22Rv1 (cell line): ENCODE measurements around the gene GPC6.
"Not testable (repeated sequence)": the region's sequence is repeated elsewhere in the genome, so short reads cannot be mapped to it uniquely, and the experiment has no call there.

Experiments
- H3K27ac ChIP-seq: fragments of 450-650 bp; 2 replicates; pipeline ENCODE4 v1.5.1; 2017
- CTCF ChIP-seq: fragments of 450-650 bp; IDR thresholded peaks from 2 replicates; pipeline ENCODE4 v1.5.1; 2017; ENCODE audit warnings: mild to moderate bottlenecking
- ZFX ChIP-seq: fragments of 450-650 bp; IDR thresholded peaks from 2 replicates; pipeline ENCODE4 v1.6.1; 2017; ENCODE audit warnings: antibody characterized with exemption, borderline replicate concordance

GPC6 gene

DNA sequence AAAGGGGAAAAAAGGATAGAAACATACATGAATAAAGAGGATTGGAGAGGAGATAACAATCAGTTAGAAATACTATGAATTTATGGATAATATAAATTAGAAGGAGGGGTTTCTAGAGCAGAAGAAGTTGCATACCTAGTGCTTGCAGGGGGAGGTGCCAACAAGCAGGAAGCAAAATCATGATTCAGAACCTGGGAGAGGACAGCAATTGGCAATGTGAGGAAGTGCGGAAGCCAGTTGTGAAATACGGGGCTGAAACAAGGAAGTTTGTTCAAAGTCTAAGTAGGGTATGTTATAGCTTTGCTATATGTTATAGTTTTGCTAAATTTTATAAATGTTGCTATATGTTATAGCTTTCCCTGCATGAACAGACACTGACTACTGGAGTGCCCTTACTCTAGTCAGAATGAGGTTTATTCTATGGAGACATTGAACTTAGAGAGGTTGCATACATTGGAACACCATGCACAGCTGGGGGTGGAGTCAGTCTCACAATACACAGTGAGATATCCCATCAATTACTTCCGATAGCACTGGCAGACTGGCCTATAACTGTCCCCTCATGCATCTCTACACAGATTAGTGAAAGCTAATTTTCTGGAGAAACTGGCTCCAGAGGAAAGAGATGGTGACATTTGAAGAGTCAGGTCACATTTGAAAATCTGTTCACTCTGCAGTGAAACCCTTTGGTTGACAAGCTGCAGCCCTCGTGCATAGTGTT is 92.1 kb downstream of the GPC6 start:
- no peak overlapping the region for H3K27ac ChIP-seq
- TF ChIP-seq ZFX = no peak
- TF ChIP-seq CTCF = no peak

- TF ChIP-seq ZFX (no peak), CTCF (no peak)
- H3K27ac ChIP-seq = no peak overlapping the region
Measured at GRCh38 chr13:93320942-93321341, 94.3 kb downstream of the GPC6 start.

DNA sequence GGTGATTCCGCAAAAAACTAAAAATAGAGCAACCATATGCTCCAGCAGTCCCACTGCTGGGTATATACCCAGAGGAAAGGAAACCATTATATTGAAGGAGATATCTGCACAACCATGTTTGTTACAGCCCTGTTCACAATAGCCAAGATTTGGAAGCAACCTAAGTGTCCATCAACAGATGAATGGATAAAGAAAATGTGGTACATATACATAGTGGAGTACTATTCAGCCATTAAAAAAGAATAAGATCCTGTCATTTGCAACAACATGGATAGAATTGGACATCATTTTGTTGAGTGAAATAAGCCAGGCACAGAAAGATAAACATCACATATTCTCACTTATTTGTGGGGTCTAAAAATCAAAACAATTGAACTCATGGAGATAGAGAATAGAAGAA is 97.3 kb downstream of the GPC6 start:
- H3K27ac ChIP-seq = not testable (repeated sequence)

DNA sequence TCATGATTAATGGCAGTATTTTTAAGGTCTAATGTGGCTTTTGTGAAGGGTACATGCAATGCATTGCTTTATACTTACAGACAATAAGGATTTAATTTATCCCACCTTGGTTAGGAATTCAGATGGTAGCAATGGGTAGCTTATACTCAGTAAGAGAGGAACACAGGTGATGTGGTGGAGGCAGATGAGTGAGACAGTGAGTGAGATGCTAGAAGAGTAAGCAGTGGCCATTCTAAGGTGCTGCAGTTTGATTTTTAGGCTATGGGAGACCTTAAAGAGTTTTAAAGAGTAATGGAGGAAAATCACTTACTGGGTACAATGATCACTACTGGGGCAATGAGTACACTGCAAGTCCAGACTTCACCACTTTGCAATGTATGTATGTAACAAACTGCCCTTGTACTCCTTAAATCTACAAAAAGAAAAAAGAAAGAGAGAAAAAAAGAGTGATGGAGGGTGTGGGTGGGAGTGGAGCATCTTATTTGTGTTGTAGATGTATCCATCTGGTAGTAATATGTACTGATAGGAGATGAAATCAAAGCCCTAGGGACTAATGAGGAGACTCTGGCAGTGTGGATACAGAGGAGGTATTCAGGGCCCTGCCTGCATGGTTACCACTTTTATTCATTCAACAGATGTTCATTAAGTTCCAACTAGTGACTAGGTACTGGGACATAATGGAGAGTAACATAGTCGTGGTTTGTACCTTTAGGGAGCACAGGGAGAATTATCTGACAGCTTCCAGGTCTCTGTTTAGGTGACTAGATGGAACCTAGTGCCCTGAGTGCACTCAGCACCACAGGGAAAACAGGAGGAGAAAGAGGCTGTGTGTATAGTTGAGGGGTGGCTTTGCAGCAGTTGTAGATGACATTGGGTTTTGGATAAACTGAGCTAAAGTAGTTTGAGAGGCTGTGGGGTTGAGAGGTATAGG is 99.0 kb downstream of the GPC6 start:
- no peak overlapping the region for H3K27ac ChIP-seq
- no peak for TF ChIP-seq ZFX
- TF ChIP-seq CTCF = no peak

DNA sequence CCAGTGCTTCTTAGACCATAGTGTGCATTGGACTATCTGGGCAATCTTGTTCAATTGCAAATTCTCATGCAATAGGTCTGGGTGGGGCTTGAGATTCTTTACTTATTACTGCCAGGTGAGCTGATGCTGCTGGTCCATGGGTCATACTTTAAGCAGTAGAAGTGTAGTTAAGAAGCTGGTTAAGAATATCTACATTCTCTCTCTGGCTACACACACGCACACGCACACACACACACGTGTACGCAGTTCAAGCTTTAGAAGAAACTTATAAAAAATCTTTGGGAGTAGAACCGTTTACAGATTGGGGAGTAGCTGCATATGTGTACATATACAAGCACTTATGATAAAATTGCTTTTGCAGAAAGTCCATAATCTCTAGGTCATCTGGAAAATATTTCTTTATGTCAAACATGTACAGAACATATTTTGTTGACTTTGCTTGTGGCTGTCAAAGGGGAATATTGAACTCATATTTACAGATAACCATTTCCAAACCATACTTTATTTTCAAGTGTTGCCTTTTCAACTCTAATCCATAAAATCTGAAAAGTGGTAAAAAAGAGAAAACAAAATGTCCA is 99.7 kb downstream of the GPC6 start:
- no peak overlapping the region for H3K27ac ChIP-seq
- TF ChIP-seq ZFX (no peak), CTCF (no peak)

- TF ChIP-seq CTCF (no peak), ZFX (no peak)
Measured at GRCh38 chr13:93328943-93329342, 102.3 kb downstream of the GPC6 start.

GRCh38 chr13:93336728-93337127 is 110.1 kb downstream of the GPC6 start:
- no peak overlapping the region for H3K27ac ChIP-seq
- TF ChIP-seq ZFX = no peak
- no peak for TF ChIP-seq CTCF

More at GRCh38 chr13:93328943-93329342, 102.3 kb downstream of the GPC6 start:
- H3K27ac ChIP-seq = no peak overlapping the region
